IPS-18c (cell line): ENCODE results near the gene STIM1.

Experiments used
- H3K4me3 ChIP-seq: 2 replicates; pipeline ENCODE4 v1.7.0; 2013; ENCODE audit warnings: low read depth, mild to moderate bottlenecking, low read length, moderate library complexity; ENCODE audit not compliant: insufficient read depth
- H3K9me3 ChIP-seq: one replicate; pipeline ENCODE4 v1.6.1; 2013; ENCODE audit warnings: mild to moderate bottlenecking, low read length, moderate library complexity; ENCODE audit not compliant: control insufficient read depth, insufficient read depth

STIM1 gene

GRCh38 chr11:3920148-3920852 is 64.8 kb downstream of the STIM1 start:
- H3K4me3 ChIP-seq, result no peak overlapping the region
- H3K9me3 ChIP-seq, result no peaks in the 10 kb centered on the region

- Histone ChIP-seq H3K9me3 (no peaks in the 10 kb centered on the region), H3K4me3 (no peak overlapping the region)
Observed at GRCh38 chr11:3922056-3922455, 66.6 kb downstream of the STIM1 start.

- Histone ChIP-seq H3K4me3 (no peak overlapping the region), H3K9me3 (no peaks in the 10 kb centered on the region)
Observed at GRCh38 chr11:3925513-3925912, 70.0 kb downstream of the STIM1 start.

- H3K9me3 ChIP-seq, result no peaks in the 10 kb centered on the region
- H3K4me3 ChIP-seq, result no peak overlapping the region
Observed at GRCh38 chr11:3926458-3927095, 71.1 kb downstream of the STIM1 start.

- H3K4me3 ChIP-seq, result no peak overlapping the region
Observed at GRCh38 chr11:3927129-3927796, 71.8 kb downstream of the STIM1 start.

GRCh38 chr11:3929232-3929631 is 73.8 kb downstream of the STIM1 start:
- Histone ChIP-seq H3K9me3 (no peaks in the 10 kb centered on the region), H3K4me3 (no peak overlapping the region)

More at GRCh38 chr11:3927129-3927796, 71.8 kb downstream of the STIM1 start:
- H3K9me3 ChIP-seq, result no peaks in the 10 kb centered on the region

- Histone ChIP-seq H3K4me3 (no peak overlapping the region), H3K9me3 (no peaks in the 10 kb centered on the region)
Observed at GRCh38 chr11:3929649-3930048, 74.2 kb downstream of the STIM1 start.

GRCh38 chr11:3932698-3933097 is 77.2 kb downstream of the STIM1 start:
- Histone ChIP-seq H3K9me3 (no peaks in the 10 kb centered on the region), H3K4me3 (no peak overlapping the region)

- Histone ChIP-seq H3K9me3 (no peaks in the 10 kb centered on the region), H3K4me3 (no peak overlapping the region)
Observed at GRCh38 chr11:3933165-3933628, 77.7 kb downstream of the STIM1 start.

GRCh38 chr11:3934658-3935057 is 79.2 kb downstream of the STIM1 start:
- Histone ChIP-seq H3K4me3 (no peak overlapping the region), H3K9me3 (no peaks in the 10 kb centered on the region)

- Histone ChIP-seq H3K4me3 (no peak overlapping the region), H3K9me3 (no peaks in the 10 kb centered on the region)
Observed at GRCh38 chr11:3936517-3936916, 81.1 kb downstream of the STIM1 start.

- Histone ChIP-seq H3K9me3 (no peaks in the 10 kb centered on the region), H3K4me3 (no peak overlapping the region)
Observed at GRCh38 chr11:3939211-3939610, 83.7 kb downstream of the STIM1 start.

- no peaks in the 10 kb centered on the region for H3K9me3 ChIP-seq
- H3K4me3 ChIP-seq, result no peak overlapping the region
Observed at GRCh38 chr11:3939651-3940190, 84.3 kb downstream of the STIM1 start.

GRCh38 chr11:3942160-3942955 is 86.9 kb downstream of the STIM1 start:
- no peak overlapping the region for H3K4me3 ChIP-seq
- H3K9me3 ChIP-seq, result no peaks in the 10 kb centered on the region

- no peak overlapping the region for H3K4me3 ChIP-seq
Observed at GRCh38 chr11:3942956-3943497, 87.6 kb downstream of the STIM1 start.

GRCh38 chr11:3944198-3944597 is 88.7 kb downstream of the STIM1 start:
- Histone ChIP-seq H3K9me3 (no peaks in the 10 kb centered on the region), H3K4me3 (no peak overlapping the region)

More at GRCh38 chr11:3942956-3943497, 87.6 kb downstream of the STIM1 start:
- no peaks in the 10 kb centered on the region for H3K9me3 ChIP-seq

- Histone ChIP-seq H3K9me3 (no peaks in the 10 kb centered on the region), H3K4me3 (no peak overlapping the region)
Observed at GRCh38 chr11:3946455-3947017, 91.1 kb downstream of the STIM1 start.
